ENCODE results near the gene NAA80. TPM values are rescaled to one million over a fixed set of nuclear protein-coding genes. Genes with fewer than 3 reads are reported as not detected.
"Not testable (repeated sequence)": the region's sequence is repeated elsewhere in the genome, so short reads cannot be mapped to it uniquely, and the experiment has no call there.

NAA80 gene
- total RNA-seq, 2 donors from 2014 or later = 24.4 to 37.8 TPM

- no peaks in the 10 kb centered on the region for H3K27me3 Mint-ChIP-seq
- ATAC-seq (replicated peaks) = no peak
- H3K9me3 Mint-ChIP-seq = no peaks in the 10 kb centered on the region
- peaks cover 14% of the 10 kb centered on the region for H3K4me1 Mint-ChIP-seq
- H3K36me3 Mint-ChIP-seq (ENCODE audit: low read depth) = peaks cover 18% of the 10 kb centered on the region
- H3K27ac Mint-ChIP-seq = no peak overlapping the region
- no peak overlapping the region for H3K4me3 Mint-ChIP-seq
These were observed 4.5 kb downstream of the NAA80 start for GRCh38 chr3:50294492-50295403.

GRCh38 chr3:50294089-50294488 is 5.1 kb downstream of the NAA80 start:
- no peak for ATAC-seq (replicated peaks)
- Mint-ChIP-seq H3K36me3 (ENCODE audit: low read depth) (peaks cover 25% of the 10 kb centered on the region), H3K4me3 (peak overlapping the region; percentile 89), H3K27ac (no peak overlapping the region), H3K4me1 (peaks cover 14% of the 10 kb centered on the region), H3K27me3 (no peaks in the 10 kb centered on the region), H3K9me3 (no peaks in the 10 kb centered on the region)

GRCh38 chr3:50293079-50293801 is 6.0 kb downstream of the NAA80 start:
- no peaks in the 10 kb centered on the region for H3K27me3 Mint-ChIP-seq
- no peaks in the 10 kb centered on the region for H3K9me3 Mint-ChIP-seq
- H3K4me3 Mint-ChIP-seq = peak overlapping the region; percentile 89
- peaks cover 14% of the 10 kb centered on the region for H3K4me1 Mint-ChIP-seq
- peak overlapping the region; percentile 90 for H3K27ac Mint-ChIP-seq
- ATAC-seq (replicated peaks) = no peak
- peaks cover 33% of the 10 kb centered on the region for H3K36me3 Mint-ChIP-seq (ENCODE audit: low read depth)

- Mint-ChIP-seq H3K9me3 (no peaks in the 10 kb centered on the region), H3K36me3 (ENCODE audit: low read depth) (peaks cover 42% of the 10 kb centered on the region), H3K4me3 (peak within 1 kb of the TSS; percentile 89), H3K4me1 (peaks cover 14% of the 10 kb centered on the region), H3K27ac (peak within 1 kb of the TSS; percentile 96), H3K27me3 (no peaks in the 10 kb centered on the region)
- ATAC-seq (replicated peaks) = peak; percentile 99
These were observed 6.8 kb downstream of the NAA80 start, which contains the start of gene IFRD2 for GRCh38 chr3:50292159-50293078. IFRD2 (minus strand) TSS chr3:50292429; CDS start chr3:50292274, 155 bp downstream.

- Mint-ChIP-seq H3K9me3 (no peaks in the 10 kb centered on the region), H3K36me3 (ENCODE audit: low read depth) (peaks cover 47% of the 10 kb centered on the region), H3K27ac (no peak overlapping the region), H3K27me3 (no peaks in the 10 kb centered on the region), H3K4me3 (peak overlapping the region; percentile 89), H3K4me1 (peaks cover 14% of the 10 kb centered on the region)
- ATAC-seq (replicated peaks) = no peak
These were observed 9.0 kb downstream of the NAA80 start for GRCh38 chr3:50290161-50290641.

- H3K9me3 Mint-ChIP-seq = no peaks in the 10 kb centered on the region
- H3K27me3 Mint-ChIP-seq = no peaks in the 10 kb centered on the region
- ATAC-seq (replicated peaks) = no peak
- peaks cover 14% of the 10 kb centered on the region for H3K4me1 Mint-ChIP-seq
- no peak overlapping the region for H3K27ac Mint-ChIP-seq
- H3K36me3 Mint-ChIP-seq (ENCODE audit: low read depth) = peaks cover 47% of the 10 kb centered on the region
- H3K4me3 Mint-ChIP-seq = peak overlapping the region; percentile 89
These were observed 10.1 kb downstream of the NAA80 start for GRCh38 chr3:50289130-50289529.

- H3K27ac Mint-ChIP-seq = no peak overlapping the region
- H3K36me3 Mint-ChIP-seq (ENCODE audit: low read depth) = peaks cover 47% of the 10 kb centered on the region
- H3K9me3 Mint-ChIP-seq = no peaks in the 10 kb centered on the region
- ATAC-seq (replicated peaks) = no peak
- H3K27me3 Mint-ChIP-seq = no peaks in the 10 kb centered on the region
- no peak overlapping the region for H3K4me3 Mint-ChIP-seq
- peaks cover 14% of the 10 kb centered on the region for H3K4me1 Mint-ChIP-seq
These were observed 10.7 kb downstream of the NAA80 start for GRCh38 chr3:50288387-50289007.

- Mint-ChIP-seq H3K4me3 (no peak overlapping the region), H3K36me3 (ENCODE audit: low read depth) (peaks cover 47% of the 10 kb centered on the region)
These were observed 11.9 kb downstream of the NAA80 start for GRCh38 chr3:50287262-50287661.

GRCh38 chr3:50286322-50287227 is 12.6 kb downstream of the NAA80 start:
- no peaks in the 10 kb centered on the region for H3K27me3 Mint-ChIP-seq
- no peak for ATAC-seq (replicated peaks)
- H3K9me3 Mint-ChIP-seq = no peaks in the 10 kb centered on the region
- H3K36me3 Mint-ChIP-seq (ENCODE audit: low read depth) = peaks cover 45% of the 10 kb centered on the region
- H3K27ac Mint-ChIP-seq = no peak overlapping the region
- H3K4me1 Mint-ChIP-seq = peaks cover 6% of the 10 kb centered on the region
- H3K4me3 Mint-ChIP-seq = no peak overlapping the region

More at GRCh38 chr3:50287262-50287661, 11.9 kb downstream of the NAA80 start:
- H3K4me1 Mint-ChIP-seq = peaks cover 6% of the 10 kb centered on the region
- H3K27me3 Mint-ChIP-seq = no peaks in the 10 kb centered on the region
- ATAC-seq (replicated peaks) = no peak
- no peak overlapping the region for H3K27ac Mint-ChIP-seq
- H3K9me3 Mint-ChIP-seq = no peaks in the 10 kb centered on the region

- not testable (repeated sequence) for H3K27me3 Mint-ChIP-seq; ATAC-seq (replicated peaks); H3K9me3 Mint-ChIP-seq; H3K4me3 Mint-ChIP-seq; H3K4me1 Mint-ChIP-seq; H3K27ac Mint-ChIP-seq
- peaks cover 23% of the 10 kb centered on the region for H3K36me3 Mint-ChIP-seq (ENCODE audit: low read depth)
These were observed 15.1 kb downstream of the NAA80 start for GRCh38 chr3:50284121-50284520.

GRCh38 chr3:50279255-50280016 is 19.8 kb downstream of the NAA80 start:
- no peaks in the 10 kb centered on the region for H3K9me3 Mint-ChIP-seq
- H3K27ac Mint-ChIP-seq = no peak overlapping the region
- no peaks in the 10 kb centered on the region for H3K36me3 Mint-ChIP-seq (ENCODE audit: low read depth)
- no peak for ATAC-seq (replicated peaks)
- H3K27me3 Mint-ChIP-seq = peaks cover 18% of the 10 kb centered on the region
- H3K4me3 Mint-ChIP-seq = no peak overlapping the region
- H3K4me1 Mint-ChIP-seq = peaks cover under 1% of the 10 kb centered on the region

GRCh38 chr3:50278880-50279224 is 20.4 kb downstream of the NAA80 start, which contains the start of gene LSMEM2:
LSMEM2 (plus strand) TSS chr3:50279087; CDS start chr3:50279114, 27 bp downstream.
- ATAC-seq (replicated peaks) = no peak
- no peaks in the 10 kb centered on the region for H3K9me3 Mint-ChIP-seq
- peaks cover 23% of the 10 kb centered on the region for H3K27me3 Mint-ChIP-seq
- no peak within 1 kb of the TSS for H3K27ac Mint-ChIP-seq
- peaks cover 5% of the 10 kb centered on the region for H3K4me1 Mint-ChIP-seq
- H3K4me3 Mint-ChIP-seq = no peak within 1 kb of the TSS
- H3K36me3 Mint-ChIP-seq (ENCODE audit: low read depth) = no peaks in the 10 kb centered on the region

Measured in activated T-helper 17 cell treated with anti-CD3 and anti-CD28 coated beads, Interleukin-2, amount 50 U/mL, for 72 hours (primary cell).